ENCODE measurements around the gene LMAN1L.

- TF ChIP-seq FOS (IDR thresholded peaks at IDR 0.05; ENCODE audit: low read depth, low read length) (no peak), CTCF (conservative IDR thresholded peaks at IDR 0.05; ENCODE audit: low read depth, low read length) (no peak), CEBPB (IDR thresholded peaks at IDR 0.05; ENCODE audit: low read depth, low read length) (no peak), BHLHE40 (IDR thresholded peaks at IDR 0.05; ENCODE audit: low read depth, low read length) (no peak), POLR2A (IDR thresholded peaks at IDR 0.05; ENCODE audit: low read depth, low read length) (no peak), MAZ (IDR thresholded peaks at IDR 0.05; ENCODE audit: borderline replicate concordance, low read depth, low read length) (no peak), SMC3 (IDR thresholded peaks at IDR 0.05; ENCODE audit: low read depth, low read length) (no peak), MXI1 (IDR thresholded peaks at IDR 0.05; ENCODE audit: borderline replicate concordance, low read depth, low read length) (no peak), RAD21 (IDR thresholded peaks at IDR 0.05; ENCODE audit: low read length) (no peak), NFE2L2 (IDR thresholded peaks at IDR 0.05; ENCODE audit: low read depth, low read length) (no peak), ELK1 (IDR thresholded peaks at IDR 0.05; ENCODE audit: borderline replicate concordance, low read depth, low read length) (no peak), CHD1 (IDR thresholded peaks at IDR 0.05; ENCODE audit: low read depth, low read length) (no peak)
- TF ChIP-seq, protein P1, sequence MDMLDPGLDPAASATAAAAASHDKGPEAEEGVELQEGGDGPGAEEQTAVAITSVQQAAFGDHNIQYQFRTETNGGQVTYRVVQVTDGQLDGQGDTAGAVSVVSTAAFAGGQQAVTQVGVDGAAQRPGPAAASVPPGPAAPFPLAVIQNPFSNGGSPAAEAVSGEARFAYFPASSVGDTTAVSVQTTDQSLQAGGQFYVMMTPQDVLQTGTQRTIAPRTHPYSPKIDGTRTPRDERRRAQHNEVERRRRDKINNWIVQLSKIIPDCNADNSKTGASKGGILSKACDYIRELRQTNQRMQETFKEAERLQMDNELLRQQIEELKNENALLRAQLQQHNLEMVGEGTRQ (IDR thresholded peaks at IDR 0.05; ENCODE audit: low read depth, low read length) = no peak
Observed at GRCh38 chr15:74832826-74833225, 20.2 kb downstream of the LMAN1L start.

All from IMR-90 (cell line).